Sigmoid colon (tissue), 4 donors: ENCODE measurements around the gene HIVEP2.

ENCODE experiments used
- EP300 ChIP-seq, 4 donors: sonication (generic); formaldehyde crosslinking; IDR thresholded peaks; one replicate each; pipeline ENCODE4 v1.6.1; 2017; ENCODE audit warnings: antibody characterized with exemption in 4 of 4
- POLR2A ChIP-seq, 2 donors: fragments of 450-650 bp; IDR thresholded peaks; one replicate each; pipeline ENCODE4 v1.6.1; 2016; ENCODE audit warnings: antibody characterized with exemption in 2 of 2, mild to moderate bottlenecking in 2 of 2, moderate library complexity in 2 of 2
- POLR2AphosphoS5 ChIP-seq, 4 donors: sonication (generic); formaldehyde crosslinking; IDR thresholded peaks; one replicate each; pipeline ENCODE4 v1.6.1; 2017; ENCODE audit warnings: antibody characterized with exemption in 4 of 4
- TF ChIP-seq, protein P1 (sequence below), 4 experiments: fragments of 450-650 bp in 3 of 4; fragments of 200-600 bp in 1 of 4; IDR thresholded peaks; one replicate each; pipeline ENCODE4 v1.5.1; 2016 to 2019; ENCODE audit warnings: antibody characterized with exemption in 4 of 4, mild to moderate bottlenecking in 3 of 4, moderate library complexity in 2 of 4

DNA sequence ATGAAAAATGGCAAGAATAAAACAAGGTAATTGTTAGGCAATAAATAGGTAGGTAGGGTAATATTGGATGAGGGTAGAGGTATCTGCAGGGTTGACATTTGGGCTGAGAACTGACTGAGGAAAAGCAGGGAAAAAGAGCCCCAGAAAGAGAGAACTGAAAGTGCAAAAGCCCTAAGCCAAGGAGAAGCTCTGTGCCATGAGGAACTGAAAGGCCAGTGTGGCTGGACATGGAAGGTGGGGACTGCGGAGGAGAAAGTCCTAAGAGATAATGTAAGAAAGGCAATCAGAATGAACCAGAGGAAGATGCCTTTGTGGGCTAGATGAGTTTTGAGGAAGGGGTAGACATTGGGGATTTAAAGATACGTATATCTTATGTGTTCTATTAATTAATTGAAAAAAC is 9.9 kb upstream of the HIVEP2 start:
- TF ChIP-seq, protein P1, sequence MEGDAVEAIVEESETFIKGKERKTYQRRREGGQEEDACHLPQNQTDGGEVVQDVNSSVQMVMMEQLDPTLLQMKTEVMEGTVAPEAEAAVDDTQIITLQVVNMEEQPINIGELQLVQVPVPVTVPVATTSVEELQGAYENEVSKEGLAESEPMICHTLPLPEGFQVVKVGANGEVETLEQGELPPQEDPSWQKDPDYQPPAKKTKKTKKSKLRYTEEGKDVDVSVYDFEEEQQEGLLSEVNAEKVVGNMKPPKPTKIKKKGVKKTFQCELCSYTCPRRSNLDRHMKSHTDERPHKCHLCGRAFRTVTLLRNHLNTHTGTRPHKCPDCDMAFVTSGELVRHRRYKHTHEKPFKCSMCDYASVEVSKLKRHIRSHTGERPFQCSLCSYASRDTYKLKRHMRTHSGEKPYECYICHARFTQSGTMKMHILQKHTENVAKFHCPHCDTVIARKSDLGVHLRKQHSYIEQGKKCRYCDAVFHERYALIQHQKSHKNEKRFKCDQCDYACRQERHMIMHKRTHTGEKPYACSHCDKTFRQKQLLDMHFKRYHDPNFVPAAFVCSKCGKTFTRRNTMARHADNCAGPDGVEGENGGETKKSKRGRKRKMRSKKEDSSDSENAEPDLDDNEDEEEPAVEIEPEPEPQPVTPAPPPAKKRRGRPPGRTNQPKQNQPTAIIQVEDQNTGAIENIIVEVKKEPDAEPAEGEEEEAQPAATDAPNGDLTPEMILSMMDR (IDR thresholded peaks at IDR 0.05), result no peak
- TF ChIP-seq POLR2A (IDR thresholded peaks at IDR 0.05), result no peak
- TF ChIP-seq POLR2AphosphoS5 (IDR thresholded peaks at IDR 0.05), result no peak
- TF ChIP-seq EP300 (IDR thresholded peaks at IDR 0.05), result no peak
